ENCODE data around the gene TMEM115. TPM values are rescaled to one million over a fixed set of nuclear protein-coding genes. Genes with fewer than 3 reads are reported as not detected.
A peak's percentile ranks its signal among the peaks of the same experiment; 100 is the strongest.

TMEM115 gene, protein sequence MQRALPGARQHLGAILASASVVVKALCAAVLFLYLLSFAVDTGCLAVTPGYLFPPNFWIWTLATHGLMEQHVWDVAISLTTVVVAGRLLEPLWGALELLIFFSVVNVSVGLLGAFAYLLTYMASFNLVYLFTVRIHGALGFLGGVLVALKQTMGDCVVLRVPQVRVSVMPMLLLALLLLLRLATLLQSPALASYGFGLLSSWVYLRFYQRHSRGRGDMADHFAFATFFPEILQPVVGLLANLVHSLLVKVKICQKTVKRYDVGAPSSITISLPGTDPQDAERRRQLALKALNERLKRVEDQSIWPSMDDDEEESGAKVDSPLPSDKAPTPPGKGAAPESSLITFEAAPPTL
- 67.2 and 77.0 TPM in 2 replicates for total RNA-seq

DNA sequence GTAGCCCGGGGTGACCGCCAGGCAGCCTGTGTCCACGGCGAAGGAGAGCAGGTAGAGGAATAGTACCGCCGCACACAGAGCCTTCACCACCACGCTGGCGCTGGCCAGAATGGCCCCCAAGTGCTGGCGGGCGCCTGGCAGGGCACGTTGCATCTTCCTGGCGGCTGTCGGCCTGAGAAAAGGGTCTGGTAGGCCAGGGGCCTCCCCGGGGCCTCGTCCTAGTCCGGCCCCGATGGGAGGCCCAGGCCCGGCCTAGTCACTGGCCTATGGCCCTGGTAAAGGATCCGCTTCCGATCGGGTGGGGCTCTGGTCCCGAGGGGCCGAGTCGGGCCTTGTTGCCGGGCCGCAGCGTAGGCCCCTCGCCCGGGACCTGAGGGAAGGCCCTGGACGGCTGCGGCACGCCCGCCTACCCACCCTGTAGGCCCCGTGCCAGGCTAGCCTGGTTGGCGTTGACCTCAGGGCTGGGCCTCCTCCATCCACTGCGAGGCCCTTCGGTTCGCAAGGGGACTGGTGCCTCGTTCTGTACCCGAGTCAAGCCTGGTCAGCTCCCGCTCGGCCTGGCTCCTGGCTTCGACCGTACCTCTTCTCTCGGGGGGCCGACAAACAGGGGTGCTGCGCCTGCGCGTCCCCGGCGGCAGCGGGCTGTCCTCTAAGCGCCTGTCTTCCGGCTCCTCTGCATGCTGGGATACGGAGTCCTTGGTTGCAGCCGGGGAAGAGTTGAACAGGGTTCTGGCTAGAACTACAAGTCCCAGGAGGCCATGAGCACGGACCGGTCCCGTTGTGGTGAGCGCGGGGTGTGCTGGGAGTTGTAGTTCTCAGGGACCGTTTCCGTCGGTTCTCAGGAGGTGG, at the start of gene TMEM115:
TSS of gene TMEM115 (minus strand) at position 611 of the 849 bp plus-strand sequence. CDS start at position 153, 458 bp downstream.
- peak; percentile 88 for DNase-seq (ENCODE audit: extremely low read depth, low read depth, low spot score)

DNA sequence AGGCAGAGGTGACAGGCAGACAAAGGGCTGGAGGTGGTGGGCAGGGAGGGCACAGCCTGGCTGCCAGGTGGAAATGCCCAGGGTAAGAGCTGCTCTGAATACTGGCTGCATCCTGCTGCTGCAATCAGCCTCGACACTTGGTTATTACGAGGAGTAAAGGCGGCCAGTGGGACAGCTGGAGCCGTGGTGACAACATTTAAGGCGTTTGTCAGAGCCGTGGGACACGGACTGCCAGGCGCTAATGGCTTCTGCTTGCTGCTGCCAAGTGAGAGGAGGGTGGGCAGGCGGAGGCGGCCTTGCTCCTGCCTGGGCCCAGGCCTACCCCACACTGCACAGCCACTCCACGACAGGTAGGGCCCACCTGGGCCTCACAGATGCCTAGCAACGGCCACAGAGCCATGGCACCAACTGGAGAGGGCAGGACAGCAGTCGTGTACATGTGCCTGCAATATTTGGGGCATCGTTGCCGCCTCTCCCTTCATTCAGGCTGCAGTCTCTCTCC, 49.2 kb upstream of the TMEM115 start:
- no peak for DNase-seq (ENCODE audit: extremely low read depth, low read depth, low spot score)

DNA sequence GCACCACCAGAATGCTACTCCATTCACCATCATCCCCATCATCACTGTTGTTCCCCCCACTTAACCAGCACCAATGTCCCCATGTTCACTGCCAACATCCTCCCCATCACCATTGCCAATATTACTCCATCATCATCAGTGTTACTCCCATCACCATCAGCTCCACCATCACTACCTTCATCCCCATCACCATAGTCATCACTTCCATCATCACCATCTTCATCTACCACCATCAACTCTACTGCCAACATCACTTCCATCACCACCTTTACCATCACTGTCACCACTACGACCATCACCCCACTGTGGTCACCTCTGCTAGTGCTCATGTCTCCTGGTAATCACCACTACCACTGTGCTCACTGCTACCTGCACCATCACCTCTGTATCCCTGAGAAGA, 47.2 kb upstream of the TMEM115 start:
- DNase-seq (ENCODE audit: extremely low read depth, low read depth, low spot score) = no peak

DNA sequence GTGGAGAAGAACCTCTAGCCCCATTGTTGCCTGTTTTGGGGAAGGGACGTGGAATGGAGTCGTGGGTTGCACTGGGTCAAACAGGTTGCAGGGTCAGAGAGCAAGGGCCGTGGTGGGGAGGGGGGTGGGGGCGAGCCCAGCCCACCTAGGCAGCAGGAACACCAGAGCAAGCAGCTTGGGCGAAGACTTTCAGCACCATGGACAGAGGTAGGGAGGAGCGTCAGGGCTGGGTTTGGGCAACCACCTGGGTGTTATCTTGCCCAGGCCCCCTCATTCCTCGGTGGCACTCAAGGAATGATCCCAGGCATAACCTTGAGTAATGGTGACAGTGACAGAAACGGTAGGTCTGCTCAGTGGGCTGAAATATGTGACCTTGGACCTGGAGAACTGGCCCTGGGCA, 45.9 kb upstream of the TMEM115 start:
- no peak for DNase-seq (ENCODE audit: extremely low read depth, low read depth, low spot score)

- no peak for DNase-seq (ENCODE audit: extremely low read depth, low read depth, low spot score)
These were observed 42.8 kb upstream of the TMEM115 start for GRCh38 chr3:50401978-50402595.

- no peak for DNase-seq (ENCODE audit: extremely low read depth, low read depth, low spot score)
These were observed 37.2 kb upstream of the TMEM115 start for GRCh38 chr3:50396502-50396901.

DNA sequence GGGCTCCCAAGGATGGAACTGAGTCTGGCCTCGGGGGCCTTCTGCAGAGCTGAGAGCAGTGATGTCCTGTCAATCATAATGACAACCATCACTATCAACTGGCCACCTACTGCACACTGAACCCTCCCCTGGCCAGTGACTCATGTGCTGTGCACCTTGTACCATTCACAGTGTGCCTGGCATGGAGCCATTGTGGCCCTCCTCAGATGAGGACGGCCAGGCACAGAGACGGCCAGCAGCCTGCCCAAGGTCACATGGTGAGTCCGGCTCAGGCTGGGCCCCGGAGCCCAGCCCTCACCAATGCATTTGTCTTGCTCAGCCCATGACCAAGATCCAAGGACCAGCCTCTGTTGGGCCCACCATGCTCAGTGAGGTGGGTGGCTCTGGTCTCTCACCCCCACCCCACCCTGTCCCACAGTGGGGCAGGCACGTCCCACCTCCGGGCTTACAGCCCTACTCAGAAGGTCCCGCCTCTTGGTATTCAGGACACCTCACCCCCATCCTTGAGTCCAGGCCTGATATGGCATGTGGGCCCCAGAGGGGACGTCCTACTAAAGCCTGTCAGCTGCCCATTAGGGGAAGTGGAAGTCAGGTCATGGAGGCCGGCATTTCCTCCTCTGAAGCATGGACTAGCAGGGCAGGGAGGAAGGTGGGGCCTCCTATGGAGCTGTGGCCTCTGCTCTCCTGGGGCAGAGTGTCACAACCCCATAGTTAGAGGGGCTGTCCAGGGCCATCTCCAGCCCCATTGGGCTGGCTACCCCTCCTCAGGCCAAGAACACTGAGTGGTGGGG, 35.9 kb upstream of the TMEM115 start:
- DNase-seq (ENCODE audit: extremely low read depth, low read depth, low spot score) = no peak

DNA sequence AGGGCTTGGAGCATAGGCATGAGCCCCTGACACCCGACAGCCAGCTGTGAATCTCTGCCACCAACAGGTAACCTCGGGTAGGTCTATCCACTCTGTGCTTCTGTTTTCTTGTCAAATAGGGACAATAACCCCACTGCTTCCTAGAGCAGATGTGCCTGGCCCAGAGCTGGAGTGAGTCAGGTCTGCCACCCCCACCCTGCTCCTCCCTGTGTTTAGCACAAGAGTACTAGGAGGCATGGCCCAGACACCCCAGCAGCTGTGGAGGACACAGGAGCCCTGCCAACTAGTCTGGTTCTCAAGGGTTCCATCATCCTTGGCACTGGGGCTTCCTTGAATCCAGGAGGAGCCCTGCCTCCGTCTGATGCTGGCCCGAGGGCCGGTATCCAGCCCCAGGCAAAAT, 33.7 kb upstream of the TMEM115 start:
- no peak for DNase-seq (ENCODE audit: extremely low read depth, low read depth, low spot score)

DNA sequence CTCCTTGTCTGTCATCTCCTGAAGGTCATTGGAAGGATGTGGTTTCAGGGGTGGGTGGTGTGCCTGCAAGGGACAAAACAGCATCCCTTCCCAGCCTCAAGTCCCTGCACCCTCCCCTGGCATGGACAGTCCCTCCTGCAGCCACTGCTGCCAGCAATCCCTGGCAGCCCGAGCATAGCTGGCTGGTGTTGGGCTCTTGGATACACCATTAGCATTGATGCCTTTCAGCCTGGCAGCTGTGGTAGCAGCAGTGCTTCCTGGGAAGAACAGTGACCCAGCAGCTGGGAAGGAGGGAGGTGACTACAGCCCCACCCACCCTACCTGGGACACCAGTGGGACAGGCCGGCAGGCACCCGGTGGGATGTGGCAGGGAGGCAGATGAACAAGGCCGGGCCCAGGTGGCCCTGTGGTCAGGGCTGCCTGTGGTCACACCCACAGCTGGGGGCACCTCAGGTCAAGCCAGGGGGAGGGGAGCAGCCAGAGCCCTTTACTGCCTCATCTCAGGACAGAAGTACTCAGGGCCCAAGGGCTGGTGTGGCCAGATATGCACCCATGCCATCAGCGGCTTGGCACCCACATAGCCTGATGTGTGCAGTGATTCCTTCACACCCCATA, 32.9 kb upstream of the TMEM115 start:
- no peak for DNase-seq (ENCODE audit: extremely low read depth, low read depth, low spot score)

GRCh38 chr3:50390508-50391224, 31.3 kb upstream of the TMEM115 start:
- DNase-seq (ENCODE audit: extremely low read depth, low read depth, low spot score) = no peak

DNA sequence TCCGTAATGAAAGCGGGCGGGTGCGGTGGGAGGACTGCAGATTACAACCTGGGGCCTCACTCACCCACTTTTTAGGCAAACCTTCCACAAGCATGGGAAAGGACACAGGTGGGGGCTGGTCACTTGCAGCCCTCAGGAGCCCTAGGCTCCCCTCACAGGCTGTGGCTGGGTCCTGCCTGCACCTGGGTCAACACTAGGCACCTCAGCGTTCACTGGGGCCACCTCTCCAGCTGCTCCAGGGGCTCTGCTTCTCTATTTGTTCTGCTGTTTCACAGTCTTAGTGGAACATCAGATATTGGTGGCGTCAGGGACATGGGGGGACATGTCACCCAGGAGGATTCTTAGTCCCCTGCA, 30.1 kb upstream of the TMEM115 start:
- no peak for DNase-seq (ENCODE audit: extremely low read depth, low read depth, low spot score)

DNA sequence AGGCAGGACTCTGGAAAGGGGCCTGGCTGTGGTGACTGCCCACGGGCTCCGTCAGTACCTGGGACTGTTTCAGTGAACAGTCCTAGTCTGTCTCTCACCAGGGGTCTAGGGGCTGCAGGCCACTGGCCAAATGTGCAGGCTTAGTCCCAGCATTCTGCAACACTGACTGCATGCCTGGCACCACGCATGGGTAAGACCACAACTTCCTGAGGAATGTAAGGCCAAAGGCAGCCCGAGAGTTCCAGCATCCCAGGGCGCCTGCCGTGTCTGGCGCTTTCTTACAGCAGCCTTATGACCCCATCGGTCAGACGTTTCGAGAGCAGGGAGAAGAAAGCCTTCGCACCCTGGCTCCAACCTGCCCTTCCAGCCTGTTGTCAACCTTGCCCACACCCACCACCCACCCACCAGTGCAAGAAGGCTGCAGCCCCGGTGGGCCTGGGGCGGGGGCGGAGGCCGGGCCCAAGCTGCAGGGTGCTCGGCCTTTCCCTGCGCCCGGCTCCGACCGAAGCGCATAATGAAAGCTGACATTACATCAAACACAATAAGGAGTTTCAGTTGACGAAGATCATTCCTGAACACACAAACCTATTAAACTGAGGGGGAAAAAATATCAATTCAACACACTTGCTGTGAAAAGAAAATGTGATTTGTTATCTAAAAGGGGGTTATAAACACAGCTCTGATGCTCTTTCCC, 29.5 kb upstream of the TMEM115 start:
- DNase-seq (ENCODE audit: extremely low read depth, low read depth, low spot score) = no peak

DNA sequence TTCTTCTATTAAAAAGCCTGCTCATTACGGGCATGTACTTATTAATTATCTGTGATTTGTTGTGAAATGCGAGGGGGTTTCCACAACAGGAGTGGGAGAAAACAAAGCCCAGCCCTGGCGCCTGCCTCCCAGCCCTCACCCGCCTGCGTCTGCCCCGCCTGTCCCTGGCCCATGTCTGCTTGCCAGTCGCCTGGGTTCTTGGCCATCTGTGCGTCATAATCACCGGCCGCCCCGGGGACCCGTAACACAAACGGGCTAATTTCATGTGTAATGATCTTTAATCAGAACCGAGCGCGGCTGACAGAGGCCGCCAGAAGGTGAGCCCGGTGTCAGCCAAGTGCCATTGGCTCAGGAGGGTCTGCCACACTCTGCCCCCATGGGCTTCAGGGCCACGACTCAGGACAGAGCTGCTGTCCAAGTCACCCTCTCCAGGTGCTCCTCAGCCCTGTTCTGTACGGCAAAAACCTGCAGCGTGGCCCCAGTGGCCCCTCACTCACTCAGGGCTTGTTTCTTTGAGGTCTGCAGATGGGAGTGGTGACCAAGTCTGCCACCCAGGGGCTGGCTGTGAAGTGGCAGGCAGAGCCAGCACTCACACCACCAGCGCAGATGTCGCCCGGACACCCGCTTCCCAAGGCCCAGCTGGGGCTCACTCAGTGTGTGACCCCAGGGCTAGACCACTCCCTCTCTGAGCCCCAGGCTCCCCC, 28.8 kb upstream of the TMEM115 start:
- no peak for DNase-seq (ENCODE audit: extremely low read depth, low read depth, low spot score)

DNA sequence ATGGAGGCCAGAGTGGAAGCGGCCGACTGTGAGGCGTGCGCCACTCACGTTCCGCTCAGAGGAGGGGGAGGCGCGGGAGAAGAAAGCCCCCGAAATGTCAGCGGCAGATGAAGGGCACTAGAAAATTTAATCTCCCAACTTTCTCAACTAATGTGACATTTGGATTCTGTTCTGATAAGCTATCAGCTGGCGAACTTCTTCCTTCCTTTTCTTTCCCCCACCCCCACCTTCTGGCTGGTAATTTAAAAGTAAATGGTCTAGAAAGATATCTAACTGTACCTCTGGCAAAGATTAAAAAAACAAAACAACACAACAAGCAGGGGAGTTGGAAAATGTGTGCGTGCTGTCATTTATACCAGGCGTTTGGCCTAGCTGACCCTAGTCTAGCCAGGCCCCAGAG, 26.4 kb upstream of the TMEM115 start:
- no peak for DNase-seq (ENCODE audit: extremely low read depth, low read depth, low spot score)

- no peak for DNase-seq (ENCODE audit: extremely low read depth, low read depth, low spot score)
These were observed 24.4 kb upstream of the TMEM115 start for GRCh38 chr3:50383750-50384149.

- DNase-seq (ENCODE audit: extremely low read depth, low read depth, low spot score) = no peak
These were observed 23.4 kb upstream of the TMEM115 start for GRCh38 chr3:50382722-50383121.

DNA sequence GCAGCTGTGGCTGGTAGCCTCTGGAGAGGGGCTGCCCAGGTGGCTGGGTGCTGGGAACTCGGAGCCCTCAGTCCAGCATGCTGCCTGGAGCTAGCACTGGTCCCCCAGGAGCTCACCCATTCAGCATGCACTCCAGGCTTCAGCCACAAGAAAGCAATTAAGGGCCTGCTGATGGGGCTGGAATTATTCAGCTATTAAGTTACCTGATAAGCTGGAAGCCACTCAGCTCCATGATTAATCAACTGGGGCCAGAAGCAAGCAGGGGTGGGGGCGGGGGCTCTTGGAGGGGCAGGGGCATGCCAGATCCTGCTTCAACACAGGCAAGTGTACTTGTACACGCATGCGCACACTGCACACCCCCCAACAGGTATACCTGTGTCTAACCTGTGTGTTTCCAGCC, 22.1 kb upstream of the TMEM115 start:
- no peak for DNase-seq (ENCODE audit: extremely low read depth, low read depth, low spot score)

- no peak for DNase-seq (ENCODE audit: extremely low read depth, low read depth, low spot score)
These were observed 21.2 kb upstream of the TMEM115 start for GRCh38 chr3:50380405-50381085.

Data from glomerular endothelial cell (primary cell).